Measurements from ENCODE around the gene RUNDC1.

- TF ChIP-seq EZH2 (IDR thresholded peaks at IDR 0.05; ENCODE audit: low read length, missing control alignments) (no peak), CTCF (conservative IDR thresholded peaks at IDR 0.05 in 1 of 2, IDR thresholded peaks at IDR 0.05 in 1 of 2; ENCODE audit: low read depth in 1 of 2, low read length in 2 of 2) (no peak)
Observed at GRCh38 chr17:42999003-42999525, 18.7 kb downstream of the RUNDC1 start.
